Hematopoietic multipotent progenitor cell treated with erythropoietin and hydrocortisone succinate and interleukin-3 and kit ligand, for 15 days (in vitro differentiated cells): Measurements from ENCODE around the gene EYS.

Experiments
- DNase-seq: peaks from one replicate; pipeline ENCODE4 v3.0.0-alpha.2; 2015; ENCODE audit warnings: low spot score

The EYS gene

GRCh38 chr6:64721865-64722264, 985.2 kb downstream of the EYS start:
- no peak for DNase-seq

- DNase-seq, result no peak
Measured at GRCh38 chr6:64717281-64717680, 989.7 kb downstream of the EYS start.

GRCh38 chr6:64715624-64716023, 991.4 kb downstream of the EYS start:
- no peak for DNase-seq

- DNase-seq, result no peak
Measured at GRCh38 chr6:64714073-64714472, 993.0 kb downstream of the EYS start.

- no peak for DNase-seq
Measured at GRCh38 chr6:64713175-64713574, 993.9 kb downstream of the EYS start.

- DNase-seq, result no peak
Measured at GRCh38 chr6:64712606-64713005, 994.4 kb downstream of the EYS start.

- no peak for DNase-seq
Measured at GRCh38 chr6:64703922-64704321, 1003.1 kb downstream of the EYS start.

GRCh38 chr6:64696053-64696452, 1011.0 kb downstream of the EYS start:
- no peak for DNase-seq

- DNase-seq, result no peak
Measured at GRCh38 chr6:64694356-64694755, 1012.7 kb downstream of the EYS start.

GRCh38 chr6:64691064-64691463, 1016.0 kb downstream of the EYS start:
- no peak for DNase-seq

GRCh38 chr6:64685401-64685800, 1021.6 kb downstream of the EYS start:
- no peak for DNase-seq

GRCh38 chr6:64683682-64684081, 1023.3 kb downstream of the EYS start:
- no peak for DNase-seq

GRCh38 chr6:64681416-64682160, 1025.4 kb downstream of the EYS start:
- DNase-seq, result no peak

GRCh38 chr6:64680446-64680845, 1026.6 kb downstream of the EYS start:
- no peak for DNase-seq

GRCh38 chr6:64679416-64679815, 1027.6 kb downstream of the EYS start:
- no peak for DNase-seq

GRCh38 chr6:64672651-64673050, 1034.4 kb downstream of the EYS start:
- DNase-seq, result no peak

GRCh38 chr6:64672131-64672530, 1034.9 kb downstream of the EYS start:
- DNase-seq, result no peak

GRCh38 chr6:64665137-64665536, 1041.9 kb downstream of the EYS start:
- DNase-seq, result no peak

GRCh38 chr6:64664480-64664879, 1042.5 kb downstream of the EYS start:
- DNase-seq, result no peak

- no peak for DNase-seq
Measured at GRCh38 chr6:64644024-64644423, 1063.0 kb downstream of the EYS start.

GRCh38 chr6:64630901-64631300, 1076.1 kb downstream of the EYS start:
- no peak for DNase-seq

GRCh38 chr6:64622944-64623343, 1084.1 kb downstream of the EYS start:
- no peak for DNase-seq

- no peak for DNase-seq
Measured at GRCh38 chr6:64602993-64603392, 1104.0 kb downstream of the EYS start.

GRCh38 chr6:64591676-64592036, 1115.4 kb downstream of the EYS start:
- DNase-seq, result no peak
